ENCODE measurements around the gene TNNI3.

DNA sequence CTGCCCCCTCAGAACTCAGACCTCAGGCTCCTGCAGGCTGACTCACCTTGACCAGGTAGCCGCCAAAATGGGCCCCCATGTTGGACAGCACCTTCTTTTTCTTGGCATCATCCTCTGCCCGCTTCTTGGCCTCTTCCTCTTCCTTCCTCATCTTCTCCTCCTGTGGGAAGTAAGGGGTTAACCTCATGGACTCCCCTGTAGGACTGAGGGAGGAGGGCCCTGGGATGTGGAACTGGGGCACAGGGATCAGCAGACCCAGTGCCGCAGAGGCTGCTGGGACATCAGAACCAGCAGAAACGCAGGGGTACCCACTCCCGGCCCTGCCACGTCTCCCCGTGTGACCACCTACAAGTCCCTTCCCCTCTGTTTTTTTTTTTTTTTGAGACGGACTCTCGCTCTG is 19.6 kb downstream of the TNNI3 start:
- TF ChIP-seq, protein P1, sequence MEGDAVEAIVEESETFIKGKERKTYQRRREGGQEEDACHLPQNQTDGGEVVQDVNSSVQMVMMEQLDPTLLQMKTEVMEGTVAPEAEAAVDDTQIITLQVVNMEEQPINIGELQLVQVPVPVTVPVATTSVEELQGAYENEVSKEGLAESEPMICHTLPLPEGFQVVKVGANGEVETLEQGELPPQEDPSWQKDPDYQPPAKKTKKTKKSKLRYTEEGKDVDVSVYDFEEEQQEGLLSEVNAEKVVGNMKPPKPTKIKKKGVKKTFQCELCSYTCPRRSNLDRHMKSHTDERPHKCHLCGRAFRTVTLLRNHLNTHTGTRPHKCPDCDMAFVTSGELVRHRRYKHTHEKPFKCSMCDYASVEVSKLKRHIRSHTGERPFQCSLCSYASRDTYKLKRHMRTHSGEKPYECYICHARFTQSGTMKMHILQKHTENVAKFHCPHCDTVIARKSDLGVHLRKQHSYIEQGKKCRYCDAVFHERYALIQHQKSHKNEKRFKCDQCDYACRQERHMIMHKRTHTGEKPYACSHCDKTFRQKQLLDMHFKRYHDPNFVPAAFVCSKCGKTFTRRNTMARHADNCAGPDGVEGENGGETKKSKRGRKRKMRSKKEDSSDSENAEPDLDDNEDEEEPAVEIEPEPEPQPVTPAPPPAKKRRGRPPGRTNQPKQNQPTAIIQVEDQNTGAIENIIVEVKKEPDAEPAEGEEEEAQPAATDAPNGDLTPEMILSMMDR (conservative IDR thresholded peaks at IDR 0.05): no peak
- TF ChIP-seq ZFX (IDR thresholded peaks at IDR 0.05): no peak

Data from C4-2B (cell line).